IPS-NIHi7 (cell line): ENCODE data around the gene EIF2AK2.

Experiments
- DNase-seq: peaks from one replicate; pipeline ENCODE4 v3.0.0; 2012; ENCODE audit warnings: mixed read lengths; ENCODE audit errors: extremely low spot score

Gene EIF2AK2

GRCh38 chr2:37102588-37102987, 54.2 kb downstream of the EIF2AK2 start:
- no peak for DNase-seq

- no peak for DNase-seq
Observed at GRCh38 chr2:37100054-37100453, 56.7 kb downstream of the EIF2AK2 start.

GRCh38 chr2:37098416-37099118, 58.2 kb downstream of the EIF2AK2 start:
- no peak for DNase-seq

GRCh38 chr2:37096568-37096967, 60.2 kb downstream of the EIF2AK2 start:
- DNase-seq, result no peak

- DNase-seq, result no peak
Observed at GRCh38 chr2:37091873-37092272, 64.9 kb downstream of the EIF2AK2 start.

- no peak for DNase-seq
Observed at GRCh38 chr2:37090019-37090477, 66.7 kb downstream of the EIF2AK2 start.

- DNase-seq, result no peak
Observed at GRCh38 chr2:37085731-37086147, 71.0 kb downstream of the EIF2AK2 start.

GRCh38 chr2:37084797-37085196, 72.0 kb downstream of the EIF2AK2 start:
- no peak for DNase-seq

GRCh38 chr2:37083873-37084794, 72.6 kb downstream of the EIF2AK2 start, which contains the start of the genes GPATCH11 and HEATR5B:
Gene GPATCH11, plus strand, starts transcription at chr2:37084518. Its CDS starts 3,864 bp downstream, at chr2:37088382.
Gene HEATR5B, minus strand, starts transcription at chr2:37084372. Its CDS starts 958 bp downstream, at chr2:37083414.
- DNase-seq, result peak; percentile 100

- no peak for DNase-seq
Observed at GRCh38 chr2:37080689-37081088, 76.1 kb downstream of the EIF2AK2 start.

- DNase-seq, result no peak
Observed at GRCh38 chr2:37080266-37080665, 76.5 kb downstream of the EIF2AK2 start.

GRCh38 chr2:37070931-37071330, 85.8 kb downstream of the EIF2AK2 start:
- DNase-seq, result no peak

GRCh38 chr2:37068686-37069085, 88.1 kb downstream of the EIF2AK2 start:
- no peak for DNase-seq

- no peak for DNase-seq
Observed at GRCh38 chr2:37061776-37062175, 95.0 kb downstream of the EIF2AK2 start.

- no peak for DNase-seq
Observed at GRCh38 chr2:37061013-37061711, 95.6 kb downstream of the EIF2AK2 start.

- no peak for DNase-seq
Observed at GRCh38 chr2:37060446-37060845, 96.3 kb downstream of the EIF2AK2 start.

- no peak for DNase-seq
Observed at GRCh38 chr2:37059841-37060240, 96.9 kb downstream of the EIF2AK2 start.

GRCh38 chr2:37052600-37053332, 104.0 kb downstream of the EIF2AK2 start:
- DNase-seq, result no peak
